ENCODE measurements around the gene TNFRSF19.

- TF ChIP-seq ZNF629 (tag by site-specific recombination; IDR thresholded peaks at IDR 0.05), result no peak
- TF ChIP-seq, protein P1, sequence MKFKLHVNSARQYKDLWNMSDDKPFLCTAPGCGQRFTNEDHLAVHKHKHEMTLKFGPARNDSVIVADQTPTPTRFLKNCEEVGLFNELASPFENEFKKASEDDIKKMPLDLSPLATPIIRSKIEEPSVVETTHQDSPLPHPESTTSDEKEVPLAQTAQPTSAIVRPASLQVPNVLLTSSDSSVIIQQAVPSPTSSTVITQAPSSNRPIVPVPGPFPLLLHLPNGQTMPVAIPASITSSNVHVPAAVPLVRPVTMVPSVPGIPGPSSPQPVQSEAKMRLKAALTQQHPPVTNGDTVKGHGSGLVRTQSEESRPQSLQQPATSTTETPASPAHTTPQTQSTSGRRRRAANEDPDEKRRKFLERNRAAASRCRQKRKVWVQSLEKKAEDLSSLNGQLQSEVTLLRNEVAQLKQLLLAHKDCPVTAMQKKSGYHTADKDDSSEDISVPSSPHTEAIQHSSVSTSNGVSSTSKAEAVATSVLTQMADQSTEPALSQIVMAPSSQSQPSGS (tag by site-specific recombination; IDR thresholded peaks at IDR 0.05; ENCODE audit: low read depth), result no peak
- no peak for TF ChIP-seq ZNF621 (tag by site-specific recombination; IDR thresholded peaks at IDR 0.05)
- no peak for TF ChIP-seq KLF7 (tag by site-specific recombination; IDR thresholded peaks at IDR 0.05; ENCODE audit: borderline replicate concordance)
- TF ChIP-seq, protein P2, sequence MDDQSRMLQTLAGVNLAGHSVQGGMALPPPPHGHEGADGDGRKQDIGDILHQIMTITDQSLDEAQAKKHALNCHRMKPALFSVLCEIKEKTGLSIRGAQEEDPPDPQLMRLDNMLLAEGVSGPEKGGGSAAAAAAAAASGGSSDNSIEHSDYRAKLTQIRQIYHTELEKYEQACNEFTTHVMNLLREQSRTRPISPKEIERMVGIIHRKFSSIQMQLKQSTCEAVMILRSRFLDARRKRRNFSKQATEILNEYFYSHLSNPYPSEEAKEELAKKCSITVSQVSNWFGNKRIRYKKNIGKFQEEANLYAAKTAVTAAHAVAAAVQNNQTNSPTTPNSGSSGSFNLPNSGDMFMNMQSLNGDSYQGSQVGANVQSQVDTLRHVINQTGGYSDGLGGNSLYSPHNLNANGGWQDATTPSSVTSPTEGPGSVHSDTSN (CRISPR knock-in tag; IDR thresholded peaks at IDR 0.05), result no peak
- TF ChIP-seq ZNF174 (tag by site-specific recombination; IDR thresholded peaks at IDR 0.05), result no peak
- no peak for TF ChIP-seq ZNF184 (tag by site-specific recombination; IDR thresholded peaks at IDR 0.05)
- TF ChIP-seq, protein P3, sequence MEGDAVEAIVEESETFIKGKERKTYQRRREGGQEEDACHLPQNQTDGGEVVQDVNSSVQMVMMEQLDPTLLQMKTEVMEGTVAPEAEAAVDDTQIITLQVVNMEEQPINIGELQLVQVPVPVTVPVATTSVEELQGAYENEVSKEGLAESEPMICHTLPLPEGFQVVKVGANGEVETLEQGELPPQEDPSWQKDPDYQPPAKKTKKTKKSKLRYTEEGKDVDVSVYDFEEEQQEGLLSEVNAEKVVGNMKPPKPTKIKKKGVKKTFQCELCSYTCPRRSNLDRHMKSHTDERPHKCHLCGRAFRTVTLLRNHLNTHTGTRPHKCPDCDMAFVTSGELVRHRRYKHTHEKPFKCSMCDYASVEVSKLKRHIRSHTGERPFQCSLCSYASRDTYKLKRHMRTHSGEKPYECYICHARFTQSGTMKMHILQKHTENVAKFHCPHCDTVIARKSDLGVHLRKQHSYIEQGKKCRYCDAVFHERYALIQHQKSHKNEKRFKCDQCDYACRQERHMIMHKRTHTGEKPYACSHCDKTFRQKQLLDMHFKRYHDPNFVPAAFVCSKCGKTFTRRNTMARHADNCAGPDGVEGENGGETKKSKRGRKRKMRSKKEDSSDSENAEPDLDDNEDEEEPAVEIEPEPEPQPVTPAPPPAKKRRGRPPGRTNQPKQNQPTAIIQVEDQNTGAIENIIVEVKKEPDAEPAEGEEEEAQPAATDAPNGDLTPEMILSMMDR (tag by site-specific recombination; IDR thresholded peaks at IDR 0.05), result no peak
These were observed 60.3 kb downstream of the TNFRSF19 start for GRCh38 chr13:23630349-23631093.

All from HEK293 (cell line).